Breast epithelium (tissue), 3 donors: Measurements from ENCODE around the gene ALX1.

Experiments used
- POLR2A ChIP-seq: fragments of 450-650 bp; IDR thresholded peaks from one replicate; pipeline ENCODE4 v1.6.1; 2016; ENCODE audit warnings: antibody characterized with exemption, mild to moderate bottlenecking, moderate library complexity
- TF ChIP-seq, protein P1 (sequence below), 3 donors: fragments of 450-650 bp; IDR thresholded peaks; one replicate each; pipeline ENCODE4 v1.5.1; 2016 to 2017; ENCODE audit warnings: antibody characterized with exemption in 3 of 3, mild to moderate bottlenecking in 3 of 3, moderate library complexity in 3 of 3

GRCh38 chr12:85350356-85350755, 70.3 kb downstream of the ALX1 start:
- no peak for TF ChIP-seq POLR2A
- TF ChIP-seq, protein P1, sequence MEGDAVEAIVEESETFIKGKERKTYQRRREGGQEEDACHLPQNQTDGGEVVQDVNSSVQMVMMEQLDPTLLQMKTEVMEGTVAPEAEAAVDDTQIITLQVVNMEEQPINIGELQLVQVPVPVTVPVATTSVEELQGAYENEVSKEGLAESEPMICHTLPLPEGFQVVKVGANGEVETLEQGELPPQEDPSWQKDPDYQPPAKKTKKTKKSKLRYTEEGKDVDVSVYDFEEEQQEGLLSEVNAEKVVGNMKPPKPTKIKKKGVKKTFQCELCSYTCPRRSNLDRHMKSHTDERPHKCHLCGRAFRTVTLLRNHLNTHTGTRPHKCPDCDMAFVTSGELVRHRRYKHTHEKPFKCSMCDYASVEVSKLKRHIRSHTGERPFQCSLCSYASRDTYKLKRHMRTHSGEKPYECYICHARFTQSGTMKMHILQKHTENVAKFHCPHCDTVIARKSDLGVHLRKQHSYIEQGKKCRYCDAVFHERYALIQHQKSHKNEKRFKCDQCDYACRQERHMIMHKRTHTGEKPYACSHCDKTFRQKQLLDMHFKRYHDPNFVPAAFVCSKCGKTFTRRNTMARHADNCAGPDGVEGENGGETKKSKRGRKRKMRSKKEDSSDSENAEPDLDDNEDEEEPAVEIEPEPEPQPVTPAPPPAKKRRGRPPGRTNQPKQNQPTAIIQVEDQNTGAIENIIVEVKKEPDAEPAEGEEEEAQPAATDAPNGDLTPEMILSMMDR (IDR thresholded peaks at IDR 0.05) = no peak
